Esophagus squamous epithelium (tissue), 4 donors: ENCODE measurements around the gene CCKAR.

Source experiments
- CTCF ChIP-seq, 6 experiments: fragments of 450-650 bp in 4 of 6; fragments of 200-600 bp in 2 of 6; sonication (generic) in 2 of 6; IDR thresholded peaks; one replicate each; pipeline ENCODE4 v1.5.1; 2016 to 2019; ENCODE audit warnings: antibody characterized with exemption in 6 of 6, mild to moderate bottlenecking in 4 of 6, moderate library complexity in 4 of 6
- POLR2A ChIP-seq, 4 donors: fragments of 450-650 bp; IDR thresholded peaks; one replicate each; pipeline ENCODE4 v1.6.1; 2017; ENCODE audit warnings: antibody characterized with exemption in 4 of 4, mild to moderate bottlenecking in 4 of 4, moderate library complexity in 3 of 4

DNA sequence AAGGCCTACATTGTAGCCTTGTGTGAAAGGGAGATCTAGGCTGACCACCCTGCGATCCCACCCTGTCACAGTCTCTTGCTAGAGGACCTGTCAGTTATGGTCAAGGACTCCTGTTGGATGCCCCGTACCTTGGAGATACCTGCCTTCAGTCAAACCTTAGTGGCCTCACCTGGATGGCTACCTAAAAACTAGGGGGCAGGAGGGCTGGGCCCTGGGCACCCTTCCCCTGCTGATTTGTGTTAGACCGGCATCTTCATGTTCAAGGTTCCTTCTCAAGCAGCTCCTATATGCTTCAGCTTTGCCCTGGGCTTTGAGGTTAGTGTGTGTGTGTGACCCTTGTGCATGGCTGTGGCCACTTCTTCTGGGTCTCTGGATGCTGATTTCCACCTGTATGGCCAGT, 35.3 kb downstream of the CCKAR start:
- TF ChIP-seq CTCF (IDR thresholded peaks at IDR 0.05) = no peak
- no peak for TF ChIP-seq POLR2A (IDR thresholded peaks at IDR 0.05)
